Panc1 (cell line): ENCODE measurements around the gene SMURF1. TPM values are rescaled to one million over a fixed set of nuclear protein-coding genes. Genes with fewer than 3 reads are reported as not detected.

Experiments used
- ATAC-seq: fragments of 200-7000 bp; cut with Tn5 transposase; 2 replicates; pipeline ENCODE4 v1.9.1; 2020; ENCODE audit warnings: mild to moderate bottlenecking, moderate library complexity
- BruUV-seq: library from RNA; stranded (reverse); fragments of 400-500 nt; replicated peaks from 2 replicates; lab custom pipeline; 2021; lab: Mats Ljungman, UMichigan
- CTCF ChIA-PET: fragments of 300-600 bp; sonication (Branson Sonifier 250); formaldehyde crosslinking; loops from one replicate; lab custom pipeline; 2022; ENCODE audit warnings: antibody characterized with exemption; lab: Charles Lee
- POLR2A ChIA-PET: fragments of 300-600 bp; sonication (Branson Sonifier 250); formaldehyde crosslinking; loops from one replicate; lab custom pipeline; 2022; ENCODE audit warnings: antibody characterized with exemption; lab: Charles Lee
- DNase-seq: peaks from one replicate; pipeline ENCODE4 v3.0.0-alpha.2; 2010; ENCODE audit warnings: low read depth, low spot score
- H3K27ac ChIP-seq: 2 replicates; pipeline ENCODE4 v1.5.1; 2011; ENCODE audit warnings: mild to moderate bottlenecking, low read length, inconsistent platforms
- H3K27me3 ChIP-seq: fragments of 200-500 bp; sonication (Bioruptor generic); 2 replicates; pipeline ENCODE4 v1.6.0; 2014; ENCODE audit warnings: low read length, inconsistent platforms; ENCODE audit not compliant: control insufficient read depth, insufficient read depth
- H3K36me3 ChIP-seq: fragments of 200-500 bp; sonication (Bioruptor generic); 2 replicates; pipeline ENCODE4 v1.5.1; 2014; ENCODE audit warnings: inconsistent platforms, mild to moderate bottlenecking, low read length, moderate library complexity; ENCODE audit not compliant: control insufficient read depth, insufficient read depth
- H3K4me1 ChIP-seq: 2 replicates; pipeline ENCODE4 v1.5.1; 2011; ENCODE audit warnings: inconsistent platforms, mild to moderate bottlenecking, low read length, moderate library complexity; ENCODE audit not compliant: control insufficient read depth, insufficient read depth
- H3K4me3 ChIP-seq, 2 experiments: 2 replicates each; pipeline ENCODE4 v1.5.1; 2011 to 2012; ENCODE audit warnings: low read depth in 2 of 2, low read length in 2 of 2, mild to moderate bottlenecking in 2 of 2, inconsistent platforms in 1 of 2, moderate library complexity in 1 of 2
- H3K9me3 ChIP-seq: fragments of 200-500 bp; sonication (Bioruptor generic); 2 replicates; pipeline ENCODE4 v1.5.1; 2014; ENCODE audit warnings: low read depth, mild to moderate bottlenecking, inconsistent platforms, low read length, moderate library complexity; ENCODE audit not compliant: control insufficient read depth, insufficient read depth
- CTCF ChIP-seq: fragments of 450-650 bp; IDR thresholded peaks from 2 replicates; pipeline ENCODE4 v1.5.1; 2017; ENCODE audit warnings: mild to moderate bottlenecking
- POLR2AphosphoS5 ChIP-seq: IDR thresholded peaks from 2 replicates; pipeline ENCODE4 v1.6.1; 2012; ENCODE audit warnings: mild to moderate bottlenecking, low read depth, low read length, moderate library complexity
- REST ChIP-seq, 2 experiments: IDR thresholded peaks; 2 replicates each; pipeline ENCODE4 v1.6.1; 2011 to 2012; ENCODE audit warnings: low read depth in 2 of 2, control low read depth in 1 of 2, low read length in 1 of 2, mild to moderate bottlenecking in 1 of 2, moderate library complexity in 1 of 2; ENCODE audit not compliant: insufficient read depth in 1 of 2
- SIN3A ChIP-seq: IDR thresholded peaks from 2 replicates; pipeline ENCODE4 v1.6.1; 2012; ENCODE audit warnings: low read depth, mild to moderate bottlenecking, low read length, moderate library complexity, borderline replicate concordance; ENCODE audit not compliant: insufficient read depth
- TCF7L2 ChIP-seq: IDR thresholded peaks from 2 replicates; pipeline ENCODE4 v1.6.1; 2011; ENCODE audit warnings: mild to moderate bottlenecking, low read depth, low read length, inconsistent platforms
- in situ Hi-C: cut with HindIII; loops from 2 replicates; pipeline ENCODE4 v1.10.0; 2016; ENCODE audit warnings: low sequenced_read_pairs, low pct_unique_long_range_greater_than_20kb
- intact Hi-C: fragments of 100-400 bp; cut with micrococcal nuclease; formaldehyde crosslinking; loops from one replicate; pipeline ENCODE4 v1.10.0; 2022; ENCODE audit not compliant: unreplicated experiment
- total RNA-seq: library from RNA; stranded (reverse); gene quantifications from one replicate; pipeline ENCODE4 v1.2.1, GENCODE V29; 2021; ENCODE audit not compliant: unreplicated experiment

SMURF1 gene
- total RNA-seq, 1 experiment from 2014 or later: 47.0 TPM

GRCh38 chr7:99112097-99112496, 31.8 kb downstream of the SMURF1 start:
- peak overlapping the region; percentile 70 for H3K27ac ChIP-seq
- H3K27me3 ChIP-seq: no peaks in the 10 kb centered on the region
- POLR2A ChIA-PET: interaction anchor here (0.9 kb wide), 1 partner anchor 8 kb away, joined by 3 read pairs; no protein-coding TSS in a partner anchor
- BruUV-seq: TSS peak; percentile 3
- DNase-seq (no peak), ATAC-seq (peak; percentile 62)
- CTCF ChIA-PET: no interaction called here
- in situ Hi-C loops: no loop called here
- H3K9me3 ChIP-seq: no peaks in the 10 kb centered on the region; the same call in 1 of the 2 replicates
- no peaks in the 10 kb centered on the region for H3K36me3 ChIP-seq
- H3K4me1 ChIP-seq: peaks cover 58% of the 10 kb centered on the region
- no peak overlapping the region for H3K4me3 ChIP-seq
- intact Hi-C loops: no loop called here
- TF ChIP-seq REST (IDR thresholded peaks at IDR 0.05; ENCODE audit: insufficient read depth in 1 of 2, low read depth in 2 of 2, low read length in 1 of 2) (no peak), CTCF (no peak), TCF7L2 (no peak), SIN3A (no peak), POLR2AphosphoS5 (no peak; the same call in 1 of the 2 replicates)

GRCh38 chr7:99111591-99111990, 32.3 kb downstream of the SMURF1 start:
- BruUV-seq: no TSS peak
- no peaks in the 10 kb centered on the region for H3K36me3 ChIP-seq
- CTCF ChIA-PET: no interaction called here
- H3K9me3 ChIP-seq: no peaks in the 10 kb centered on the region; the same call in 1 of the 2 replicates
- in situ Hi-C loops (no loop called here), intact Hi-C loops (no loop called here)
- POLR2A ChIA-PET: interaction anchor here (0.9 kb wide), 1 partner anchor 8 kb away, joined by 3 read pairs; no protein-coding TSS in a partner anchor
- peak overlapping the region; percentile 70 for H3K27ac ChIP-seq
- H3K4me1 ChIP-seq: peaks cover 63% of the 10 kb centered on the region
- no peak for DNase-seq
- peak; percentile 23 for ATAC-seq
- no peaks in the 10 kb centered on the region for H3K27me3 ChIP-seq
- TF ChIP-seq REST (IDR thresholded peaks at IDR 0.05; ENCODE audit: insufficient read depth in 1 of 2, low read depth in 2 of 2, low read length in 1 of 2): no peak
- no peak for TF ChIP-seq SIN3A
- TF ChIP-seq POLR2AphosphoS5: no peak
- no peak for TF ChIP-seq TCF7L2
- no peak for TF ChIP-seq CTCF
- H3K4me3 ChIP-seq: no peak overlapping the region
